A549 (cell line): ENCODE results near the gene TTI1. TPM values are rescaled to one million over a fixed set of nuclear protein-coding genes. Genes with fewer than 3 reads are reported as not detected.

Source experiments
- ATAC-seq, 2 experiments: fragments of 200-7000 bp in 1 of 2; fragments of >200 bp in 1 of 2; cut with Nextera tagmentation in 1 of 2; cut with Tn5 transposase in 1 of 2; 3 replicates each; pipeline versions ENCODE4 v1.8.0 to v1.9.1; 2018 to 2020; ENCODE audit warnings: mild to moderate bottlenecking in 1 of 2, moderate library complexity in 1 of 2
- CTCF ChIA-PET: fragments of 300-600 bp; sonication (Branson Sonifier 250); formaldehyde crosslinking; extraction: SDS; loops from one replicate; lab custom pipeline; 2021; ENCODE audit warnings: antibody characterized with exemption, inconsistent platforms; lab: Yijun Ruan, JAX
- POLR2A ChIA-PET: fragments of 350-600 bp; formaldehyde crosslinking; extraction: SDS; loops from one replicate; lab custom pipeline; 2021; ENCODE audit warnings: antibody characterized with exemption, inconsistent platforms; lab: Yijun Ruan, JAX
- DNase-seq, 2 experiments: peaks; one replicate each; pipeline versions ENCODE4 v3.0.0 to v3.0.0-alpha.2; 2011 to 2016; ENCODE audit warnings: low read depth in 1 of 2, low spot score in 1 of 2
- FAIRE-seq: peaks from 2 replicates; lab custom pipeline; 2011; peaks lifted over from hg19 to GRCh38; lab: Jason Lieb, UNC
- H3K27ac ChIP-seq, 2 experiments: fragments of >200 bp; sonication (Bioruptor Twin); formaldehyde crosslinking; 3 replicates each; pipeline ENCODE4 v1.5.1; 2016 to 2017
- H3K4me1 ChIP-seq: fragments of >200 bp; sonication (Bioruptor Twin); formaldehyde crosslinking; 3 replicates; pipeline ENCODE4 v1.6.1; 2016
- H3K4me2 ChIP-seq: fragments of >200 bp; sonication (Bioruptor Twin); formaldehyde crosslinking; 3 replicates; pipeline ENCODE4 v1.6.1; 2016
- H3K4me3 ChIP-seq: fragments of >200 bp; sonication (Bioruptor Twin); formaldehyde crosslinking; 3 replicates; pipeline ENCODE4 v1.5.1; 2016
- H3K9me3 ChIP-seq: fragments of >200 bp; sonication (Bioruptor Twin); formaldehyde crosslinking; 3 replicates; pipeline ENCODE4 v1.6.1; 2016
- ATOH8 ChIP-seq: fragments of 250-450 bp; sonication (Bioruptor Pico); IDR thresholded peaks from 2 replicates; pipeline ENCODE4 v1.5.0; 2020; ENCODE audit warnings: low read depth, mild to moderate bottlenecking, moderate library complexity
- BHLHE40 ChIP-seq: IDR thresholded peaks from 2 replicates; pipeline ENCODE4 v1.6.1; 2012; ENCODE audit warnings: low read depth, low read length, inconsistent platforms
- CBX8 ChIP-seq: fragments of 200-600 bp; sonication (generic); IDR thresholded peaks from 2 replicates; pipeline ENCODE4 v1.6.1; 2016
- CTCF ChIP-seq: fragments of >200 bp; sonication (Bioruptor Twin); formaldehyde crosslinking; IDR thresholded peaks from 3 replicates; pipeline ENCODE4 v1.5.1; 2016
- EHF ChIP-seq: fragments of 250-450 bp; sonication (Bioruptor Pico); IDR thresholded peaks from 2 replicates; pipeline ENCODE4 v1.5.0; 2020; ENCODE audit warnings: mild to moderate bottlenecking
- ELK1 ChIP-seq: fragments of 150-350 bp; IDR thresholded peaks from 2 replicates; pipeline ENCODE4 v1.6.1; 2014; ENCODE audit warnings: low read depth, mild to moderate bottlenecking, low read length
- ESRRA ChIP-seq: fragments of 150-350 bp; IDR thresholded peaks from 2 replicates; pipeline ENCODE4 v1.6.1; 2014; ENCODE audit warnings: mild to moderate bottlenecking, low read length, borderline replicate concordance
- FOSB ChIP-seq: fragments of 250-450 bp; sonication (Bioruptor Pico); IDR thresholded peaks from 2 replicates; pipeline ENCODE4 v1.5.0; 2020; ENCODE audit warnings: mild to moderate bottlenecking, moderate library complexity
- FOSL2 ChIP-seq, 2 experiments: fragments of 450-650 bp in 1 of 2; fragments of >200 bp in 1 of 2; sonication (Bioruptor Twin) in 1 of 2; formaldehyde crosslinking; IDR thresholded peaks; 2 replicates each; pipeline versions ENCODE4 v1.5.0 to v1.6.1; 2016 to 2020; ENCODE audit warnings: mild to moderate bottlenecking in 1 of 2, moderate library complexity in 1 of 2
- GATA3 ChIP-seq: IDR thresholded peaks from 2 replicates; pipeline ENCODE4 v1.6.1; 2012; ENCODE audit warnings: borderline replicate concordance
- HES2 ChIP-seq: fragments of >200 bp; sonication (Bioruptor Twin); formaldehyde crosslinking; IDR thresholded peaks from 2 replicates; pipeline ENCODE4 v1.6.1; 2016
- HEYL ChIP-seq: fragments of 250-450 bp; sonication (Bioruptor Pico); IDR thresholded peaks from 2 replicates; pipeline ENCODE4 v1.8.0; 2021; ENCODE audit warnings: mild to moderate bottlenecking, moderate library complexity
- HOXA7 ChIP-seq: fragments of 250-450 bp; sonication (Bioruptor Pico); IDR thresholded peaks from 2 replicates; pipeline ENCODE4 v1.5.0; 2020; ENCODE audit warnings: mild to moderate bottlenecking, moderate library complexity
- KDM1A ChIP-seq: fragments of 200-600 bp; sonication (generic); IDR thresholded peaks from 2 replicates; pipeline ENCODE4 v1.6.1; 2016; ENCODE audit warnings: low read depth, mild to moderate bottlenecking
- MAX ChIP-seq: IDR thresholded peaks from 2 replicates; pipeline ENCODE4 v1.6.1; 2012
- MAZ ChIP-seq: fragments of 150-350 bp; IDR thresholded peaks from 2 replicates; pipeline ENCODE4 v1.6.1; 2014; ENCODE audit warnings: antibody characterized with exemption, low read depth, low read length, borderline replicate concordance
- NR3C1 ChIP-seq: fragments of >200 bp; sonication (Bioruptor Twin); formaldehyde crosslinking; IDR thresholded peaks from 3 replicates; pipeline ENCODE4 v1.6.1; 2017
- PBX3 ChIP-seq: IDR thresholded peaks from 2 replicates; pipeline ENCODE4 v1.6.1; 2012
- RAD21 ChIP-seq, 2 experiments: fragments of >200 bp in 1 of 2; sonication (Bioruptor Twin) in 1 of 2; formaldehyde crosslinking in 1 of 2; IDR thresholded peaks in 1 of 2; conservative IDR thresholded peaks in 1 of 2; 2 replicates in 1 of 2; 3 replicates in 1 of 2; pipeline ENCODE4 v1.6.1; 2012 to 2018; ENCODE audit warnings: inconsistent platforms in 1 of 2
- RARB ChIP-seq: fragments of 250-450 bp; sonication (Bioruptor Pico); IDR thresholded peaks from 2 replicates; pipeline ENCODE4 v1.8.0; 2021; ENCODE audit warnings: mild to moderate bottlenecking, moderate library complexity
- REST ChIP-seq: fragments of 200-600 bp; sonication (generic); IDR thresholded peaks from 2 replicates; pipeline ENCODE4 v1.6.1; 2016; ENCODE audit warnings: antibody characterized with exemption, mild to moderate bottlenecking, moderate library complexity
- RFX5 ChIP-seq: fragments of 450-650 bp; IDR thresholded peaks from 2 replicates; pipeline ENCODE4 v1.7.1; 2014; ENCODE audit warnings: antibody characterized with exemption, mild to moderate bottlenecking, moderate library complexity
- SMC3 ChIP-seq: fragments of >200 bp; sonication (Bioruptor Twin); formaldehyde crosslinking; IDR thresholded peaks from 3 replicates; pipeline ENCODE4 v1.6.1; 2018; ENCODE audit warnings: inconsistent platforms
- SREBF2 ChIP-seq: fragments of 450-650 bp; IDR thresholded peaks from 2 replicates; pipeline ENCODE4 v1.6.1; 2014; ENCODE audit warnings: mild to moderate bottlenecking, moderate library complexity
- TFCP2L1 ChIP-seq: fragments of 250-450 bp; sonication (Bioruptor Pico); IDR thresholded peaks from 2 replicates; pipeline ENCODE4 v1.5.0; 2021; ENCODE audit warnings: mild to moderate bottlenecking
- TP53 ChIP-seq: fragments of 250-450 bp; sonication (Bioruptor Pico); IDR thresholded peaks from 2 replicates; pipeline ENCODE4 v1.5.0; 2021; ENCODE audit warnings: mild to moderate bottlenecking, moderate library complexity
- ZNF302 ChIP-seq: fragments of 250-450 bp; sonication (Bioruptor Pico); IDR thresholded peaks from 2 replicates; pipeline ENCODE4 v1.9.0; 2021; ENCODE audit warnings: inconsistent platforms, mild to moderate bottlenecking, moderate library complexity
- whole genome bisulfite sequencing: methylation state at CpG from one replicate; pipeline ENCODE4 v1.1.6; 2017; ENCODE audit errors: missing lambda C conversion rate; 5-methylcytosine and 5-hydroxymethylcytosine counted together
- polyA plus RNA-seq, 4 experiments: library from polyadenylated mRNA; depleted of rRNA in 3 of 4; stranded (reverse); fragments of >200 nt; fragmentation: RNase III in 1 of 4; extraction: RNeasy Plus Mini Kit Qiagen cat#74134 plus additional on column Dnase treatment in 1 of 4; gene quantifications; 2 replicates in 3 of 4; 3 replicates in 1 of 4; pipeline ENCODE4 v1.2.3, GENCODE V29; 2011 to 2017

The TTI1 gene
- polyA plus RNA-seq, 2 of the 4 experiments (the other 2 are of a cell fraction) = 20.6 to 27.9 TPM

- DNase-seq = no peak
- no peak for ATAC-seq
- no peak for FAIRE-seq
- TF ChIP-seq HOXA7 (CRISPR knock-in tag) (no peak), GATA3 (no peak), REST (no peak), BHLHE40 (no peak), RARB (CRISPR knock-in tag) (no peak), SREBF2 (no peak), PBX3 (no peak), CTCF (no peak), MAX (no peak), SMC3 (no peak), EHF (CRISPR knock-in tag) (no peak), FOSL2 (IDR thresholded peaks at IDR 0.05) (no peak), FOSL2 (CRISPR knock-in tag; IDR thresholded peaks at IDR 0.05) (no peak), RFX5 (no peak), FOSB (CRISPR knock-in tag) (no peak), ZNF302 (no peak), NR3C1 (no peak), RAD21 (conservative IDR thresholded peaks at IDR 0.05 in 1 of 2, IDR thresholded peaks at IDR 0.05 in 1 of 2) (no peak), ESRRA (no peak)
- TF ChIP-seq, all 56 proteins: peak for 0
- 93% methylated on average over 15 of the region's 15 CpGs for WGBS
- H3K4me1 ChIP-seq = peaks cover 15% of the 10 kb centered on the region
- H3K4me3 ChIP-seq = no peak overlapping the region
- no peak overlapping the region for H3K27ac ChIP-seq
- ChIA-PET CTCF (interaction anchor here (1.0 to 2.3 kb wide), 7 partner anchors 8 to 435 kb away, joined by 3 to 15 read pairs (median 4); no protein-coding TSS in a partner anchor), POLR2A (no interaction called here)
- H3K9me3 ChIP-seq = no peaks in the 10 kb centered on the region
- H3K4me2 ChIP-seq = no peak overlapping the region
Measured at GRCh38 chr20:37999526-38000263, 33.6 kb downstream of the TTI1 start.

- no peaks in the 10 kb centered on the region for H3K9me3 ChIP-seq
- H3K4me2 ChIP-seq = no peak overlapping the region
- POLR2A ChIA-PET = interaction anchor here (0.7 kb wide), 1 partner anchor 148 kb away, joined by 3 read pairs; no protein-coding TSS in a partner anchor
- WGBS = 92% methylated on average over 3 of the region's 3 CpGs
- ATAC-seq (no peak), FAIRE-seq (no peak), DNase-seq (no peak)
- H3K27ac ChIP-seq = no peak overlapping the region
- CTCF ChIA-PET = interaction anchor here (0.6 kb wide), 2 partner anchors 17 to 22 kb away, joined by 3 to 4 read pairs; no protein-coding TSS in a partner anchor
- H3K4me3 ChIP-seq = no peak overlapping the region
- peaks cover 35% of the 10 kb centered on the region for H3K4me1 ChIP-seq
- no peak for TF ChIP-seq ELK1
- no peak for TF ChIP-seq KDM1A
- no peak for TF ChIP-seq CBX8
- TF ChIP-seq HEYL (CRISPR knock-in tag) = no peak
- no peak for TF ChIP-seq TFCP2L1 (CRISPR knock-in tag)
- no peak for TF ChIP-seq ATOH8 (CRISPR knock-in tag)
- no peak for TF ChIP-seq RAD21 (conservative IDR thresholded peaks at IDR 0.05 in 1 of 2, IDR thresholded peaks at IDR 0.05 in 1 of 2)
- TF ChIP-seq MAZ = no peak
- no peak for TF ChIP-seq ZNF302
- TF ChIP-seq TP53 (CRISPR knock-in tag) = no peak
- no peak for TF ChIP-seq HES2
Measured at GRCh38 chr20:37997516-37997915, 35.7 kb downstream of the TTI1 start.
